ENCODE data around the gene CYTH1. TPM values are rescaled to one million over a fixed set of nuclear protein-coding genes. Genes with fewer than 3 reads are reported as not detected.

Gene CYTH1
- total and polyA plus RNA-seq, 10 donors = 66.9 to 169 (median 131) TPM

DNA sequence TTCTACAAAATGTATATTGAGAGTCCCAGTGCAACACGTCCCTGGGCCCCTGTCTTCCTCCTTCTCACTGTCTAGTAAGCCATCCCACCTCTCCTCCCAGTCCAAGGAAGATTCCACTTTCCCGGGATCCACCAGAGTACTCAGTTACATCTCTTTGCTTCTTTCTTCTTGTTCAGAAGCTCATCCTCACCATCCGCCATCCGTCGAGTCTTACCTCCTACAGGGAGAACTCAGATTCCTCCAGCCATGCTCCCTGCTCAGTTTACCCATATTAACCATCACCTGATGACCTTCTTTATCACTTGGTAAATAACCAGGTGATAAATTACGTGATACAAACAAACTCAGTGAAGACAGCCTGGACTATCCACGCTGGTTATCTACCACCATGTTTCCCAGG is 57.1 kb downstream of the CYTH1 start:
- WGBS, 5 donors = 84 to 94% (median 87%) methylated on average over 7 of the region's 7 CpGs
- peaks cover 57 to 100% (median 99%) of the 10 kb centered on the region in 6 donors for H3K4me1 ChIP-seq

DNA sequence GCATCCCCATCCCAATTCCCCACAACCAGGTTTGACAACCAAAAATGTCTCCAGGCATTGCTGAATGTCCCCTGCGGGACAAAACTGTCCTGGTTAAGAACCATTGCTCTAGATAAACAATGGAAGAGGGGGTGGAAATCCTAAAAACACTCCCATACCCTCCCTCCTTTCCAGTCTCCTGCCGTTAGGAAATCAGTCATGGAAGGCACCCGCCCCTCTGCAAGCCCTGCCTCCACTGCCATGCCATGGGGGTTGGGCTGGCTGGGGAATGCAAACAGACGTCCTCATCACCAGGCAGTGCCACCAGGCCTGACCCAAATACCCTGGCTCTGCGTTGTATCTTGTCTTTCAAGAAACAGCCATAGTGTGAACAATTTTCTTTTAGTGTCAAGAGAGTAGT is 57.5 kb downstream of the CYTH1 start:
- intact Hi-C loops (cut with DNase I; ENCODE audit: low total_unique reads) = no loop called here
- H3K27ac ChIP-seq = peak overlapping the region in 3 of 8 donors; percentile 39 to 73 (median 63)
- H3K4me3 ChIP-seq = no peak overlapping the region
- peaks cover 61 to 100% (median 99%) of the 10 kb centered on the region in 6 donors for H3K4me1 ChIP-seq
- H3K27me3 ChIP-seq (replicated peaks in 1 of 7) = no peaks in the 10 kb centered on the region
- H3K36me3 ChIP-seq = peaks cover 0 to 33% (median 2%) of the 10 kb centered on the region in 6 donors
- WGBS, 5 donors = 47 to 75% (median 60%) methylated on average over 5 of the region's 5 CpGs
- TF ChIP-seq POLR2A (IDR thresholded peaks at IDR 0.05) (no peak), POLR2AphosphoS5 (IDR thresholded peaks at IDR 0.05) (peak in 1 of 3 donors; percentile 25)
- TF ChIP-seq, protein P1, sequence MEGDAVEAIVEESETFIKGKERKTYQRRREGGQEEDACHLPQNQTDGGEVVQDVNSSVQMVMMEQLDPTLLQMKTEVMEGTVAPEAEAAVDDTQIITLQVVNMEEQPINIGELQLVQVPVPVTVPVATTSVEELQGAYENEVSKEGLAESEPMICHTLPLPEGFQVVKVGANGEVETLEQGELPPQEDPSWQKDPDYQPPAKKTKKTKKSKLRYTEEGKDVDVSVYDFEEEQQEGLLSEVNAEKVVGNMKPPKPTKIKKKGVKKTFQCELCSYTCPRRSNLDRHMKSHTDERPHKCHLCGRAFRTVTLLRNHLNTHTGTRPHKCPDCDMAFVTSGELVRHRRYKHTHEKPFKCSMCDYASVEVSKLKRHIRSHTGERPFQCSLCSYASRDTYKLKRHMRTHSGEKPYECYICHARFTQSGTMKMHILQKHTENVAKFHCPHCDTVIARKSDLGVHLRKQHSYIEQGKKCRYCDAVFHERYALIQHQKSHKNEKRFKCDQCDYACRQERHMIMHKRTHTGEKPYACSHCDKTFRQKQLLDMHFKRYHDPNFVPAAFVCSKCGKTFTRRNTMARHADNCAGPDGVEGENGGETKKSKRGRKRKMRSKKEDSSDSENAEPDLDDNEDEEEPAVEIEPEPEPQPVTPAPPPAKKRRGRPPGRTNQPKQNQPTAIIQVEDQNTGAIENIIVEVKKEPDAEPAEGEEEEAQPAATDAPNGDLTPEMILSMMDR (IDR thresholded peaks at IDR 0.05 in 8 of 11, conservative IDR thresholded peaks at IDR 0.05 in 3 of 11) = no peak
- H3K9me3 ChIP-seq = no peaks in the 10 kb centered on the region
- DNase-seq = no peak

More for the DNA sequence above, 57.1 kb downstream of the CYTH1 start:
- Histone ChIP-seq H3K9me3 (no peaks in the 10 kb centered on the region), H3K27ac (peak overlapping the region in 3 of 8 donors; percentile 12 to 73 (median 39)), H3K27me3 (replicated peaks in 1 of 7) (no peaks in the 10 kb centered on the region), H3K36me3 (peaks cover 0 to 33% (median 2%) of the 10 kb centered on the region in 6 donors), H3K4me3 (peak overlapping the region in 1 of 8 donors; percentile 25)
- intact Hi-C loops (cut with DNase I; ENCODE audit: low total_unique reads) = no loop called here
- no peak for DNase-seq
- no peak for TF ChIP-seq POLR2A (IDR thresholded peaks at IDR 0.05)

DNA sequence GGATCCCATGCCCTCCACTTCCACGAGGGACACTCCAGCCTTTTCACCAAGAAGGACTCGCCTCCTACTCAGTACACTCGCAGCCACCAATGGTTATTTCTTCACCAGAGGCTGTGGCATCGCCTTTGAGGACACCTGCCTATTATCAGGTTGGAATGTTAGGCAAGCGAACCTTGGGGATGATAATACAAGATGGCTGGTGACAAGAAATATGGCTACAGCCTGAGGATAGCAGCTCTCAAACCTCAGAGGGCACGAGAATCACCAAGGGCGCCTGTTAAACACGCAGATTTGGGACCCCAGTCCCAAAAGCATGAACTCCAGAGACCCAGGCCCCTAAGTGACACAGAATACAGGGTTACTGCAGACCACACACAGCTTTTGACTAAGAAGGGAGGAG is 58.1 kb downstream of the CYTH1 start:
- H3K9me3 ChIP-seq = no peaks in the 10 kb centered on the region
- peak overlapping the region in 2 of 8 donors; percentile 63 to 73 for H3K27ac ChIP-seq
- intact Hi-C loops (cut with DNase I; ENCODE audit: low total_unique reads) = no loop called here
- TF ChIP-seq, protein P1 (IDR thresholded peaks at IDR 0.05 in 8 of 11, conservative IDR thresholded peaks at IDR 0.05 in 3 of 11) = no peak
- no peak for TF ChIP-seq POLR2A (IDR thresholded peaks at IDR 0.05)
- WGBS, 5 donors = 86 to 93% (median 91%) methylated on average over 8 of the region's 8 CpGs
- no peak for DNase-seq
- no peak overlapping the region for H3K4me3 ChIP-seq
- peaks cover 0 to 33% (median 2%) of the 10 kb centered on the region in 6 donors for H3K36me3 ChIP-seq
- H3K4me1 ChIP-seq = peaks cover 67 to 100% (median 99%) of the 10 kb centered on the region in 6 donors
- H3K27me3 ChIP-seq (replicated peaks in 1 of 7) = no peaks in the 10 kb centered on the region

DNA sequence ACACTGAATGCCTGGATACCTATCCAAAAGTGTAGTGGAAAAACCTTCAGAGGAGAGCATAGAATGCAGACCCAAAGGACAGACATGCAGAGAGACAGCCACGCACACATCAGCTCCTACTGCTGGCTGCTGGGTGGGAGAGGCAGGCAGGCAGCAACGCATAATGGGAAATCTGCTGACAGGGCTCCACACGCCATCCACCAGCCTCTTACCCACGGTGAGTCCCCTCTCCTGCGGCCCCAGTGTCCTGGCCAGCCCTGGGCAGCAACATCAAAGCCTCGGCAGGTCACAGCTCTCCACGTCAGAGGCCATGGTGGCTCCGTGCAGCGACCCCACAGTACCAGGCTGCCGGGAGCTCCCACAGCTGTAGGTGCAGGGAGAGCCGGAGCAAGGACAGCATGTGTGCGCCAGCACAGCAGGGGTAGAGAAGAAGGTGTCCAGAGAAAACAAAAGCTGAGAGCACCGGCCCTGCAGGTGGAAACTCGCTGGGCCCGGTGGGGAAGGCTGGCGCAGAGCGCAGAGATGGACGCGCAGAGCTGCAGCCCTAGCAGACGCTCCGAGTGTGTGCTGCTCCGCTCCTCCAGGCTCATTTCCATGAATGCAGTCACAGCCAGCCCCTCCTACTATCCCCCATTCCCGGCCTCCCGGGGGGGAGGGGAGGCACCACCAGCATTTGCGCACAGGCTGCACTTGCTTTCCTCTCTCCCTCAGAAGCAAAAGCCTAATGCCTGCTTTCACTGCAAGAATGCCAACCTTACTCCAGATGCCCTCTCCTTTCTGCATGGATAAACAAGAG is 58.9 kb downstream of the CYTH1 start:
- Histone ChIP-seq H3K4me3 (peak overlapping the region in 2 of 8 donors; percentile 12 to 24), H3K27me3 (replicated peaks in 1 of 7) (no peaks in the 10 kb centered on the region), H3K4me1 (peaks cover 75 to 100% (median 99%) of the 10 kb centered on the region in 6 donors), H3K9me3 (no peaks in the 10 kb centered on the region), H3K36me3 (peaks cover 0 to 32% (median 2%) of the 10 kb centered on the region in 6 donors), H3K27ac (peak overlapping the region in 5 of 8 donors; percentile 51 to 73 (median 61))
- TF ChIP-seq, protein P1 (IDR thresholded peaks at IDR 0.05 in 8 of 11, conservative IDR thresholded peaks at IDR 0.05 in 3 of 11) = no peak
- peak in 2 of 3 donors; percentile 31 to 61 for TF ChIP-seq POLR2AphosphoS5 (IDR thresholded peaks at IDR 0.05)
- no peak for TF ChIP-seq POLR2A (IDR thresholded peaks at IDR 0.05)
- no peak for DNase-seq
- 70 to 78% (median 76%) methylated on average over 23 to 25 of the region's 25 CpGs for WGBS, 5 donors
- intact Hi-C loops (cut with DNase I; ENCODE audit: low total_unique reads) = no loop called here

Data from spleen (tissue), 11 donors.